Nephron progenitor cell (in vitro differentiated cells): ENCODE data around the gene SMARCA4.
A peak's percentile ranks its signal among the peaks of the same experiment; 100 is the strongest.

Source experiments
- DNase-seq: peaks from one replicate; pipeline ENCODE4 v3.0.0; 2021
- H3K27ac Mint-ChIP-seq: 2 replicates; pipeline ENCODE4 v1.8.0; 2021; ENCODE audit warnings: mild to moderate bottlenecking, moderate library complexity, mixed read lengths
- H3K27me3 Mint-ChIP-seq: 2 replicates; pipeline ENCODE4 v1.8.0; 2021; ENCODE audit warnings: mild to moderate bottlenecking, low read depth, mixed read lengths; ENCODE audit not compliant: poor library complexity
- H3K36me3 Mint-ChIP-seq: 2 replicates; pipeline ENCODE4 v1.8.0; 2021; ENCODE audit warnings: low read depth, mixed read lengths
- H3K4me1 Mint-ChIP-seq: 2 replicates; pipeline ENCODE4 v1.8.0; 2021; ENCODE audit warnings: mixed read lengths
- H3K4me3 Mint-ChIP-seq: 2 replicates; pipeline ENCODE4 v1.8.0; 2021; ENCODE audit warnings: mild to moderate bottlenecking, moderate library complexity, mixed read lengths
- H3K9me3 Mint-ChIP-seq: 2 replicates; pipeline ENCODE4 v1.8.0; 2021; ENCODE audit warnings: mild to moderate bottlenecking, moderate library complexity, mixed read lengths
- CTCF ChIP-seq: fragments of 200-600 bp; sonication (generic); IDR thresholded peaks from 2 replicates; pipeline ENCODE4 v1.5.0; 2021; ENCODE audit warnings: antibody characterized with exemption

The SMARCA4 gene

GRCh38 chr19:11034449-11035213 lies 73.8 kb downstream of the SMARCA4 start:
- no peak for TF ChIP-seq CTCF
- Mint-ChIP-seq H3K4me1 (no peaks in the 10 kb centered on the region), H3K27me3 (no peaks in the 10 kb centered on the region), H3K4me3 (no peak overlapping the region), H3K36me3 (peaks cover 81% of the 10 kb centered on the region), H3K9me3 (no peaks in the 10 kb centered on the region), H3K27ac (peak overlapping the region; percentile 90)
- no peak for DNase-seq

- Mint-ChIP-seq H3K4me3 (no peak overlapping the region), H3K4me1 (no peaks in the 10 kb centered on the region), H3K27me3 (no peaks in the 10 kb centered on the region), H3K36me3 (peaks cover 77% of the 10 kb centered on the region), H3K27ac (no peak overlapping the region), H3K9me3 (no peaks in the 10 kb centered on the region)
- TF ChIP-seq CTCF: peak; percentile 73
- DNase-seq: peak; percentile 86
These were observed 74.9 kb downstream of the SMARCA4 start for GRCh38 chr19:11035441-11036377.

GRCh38 chr19:11038511-11038910 lies 77.7 kb downstream of the SMARCA4 start:
- DNase-seq: no peak
- H3K9me3 Mint-ChIP-seq: no peaks in the 10 kb centered on the region
- H3K4me1 Mint-ChIP-seq: no peaks in the 10 kb centered on the region
- peaks cover 86% of the 10 kb centered on the region for H3K36me3 Mint-ChIP-seq
- H3K27ac Mint-ChIP-seq: peak overlapping the region; percentile 55
- no peaks in the 10 kb centered on the region for H3K27me3 Mint-ChIP-seq
- TF ChIP-seq CTCF: no peak
- H3K4me3 Mint-ChIP-seq: no peak overlapping the region

DNA sequence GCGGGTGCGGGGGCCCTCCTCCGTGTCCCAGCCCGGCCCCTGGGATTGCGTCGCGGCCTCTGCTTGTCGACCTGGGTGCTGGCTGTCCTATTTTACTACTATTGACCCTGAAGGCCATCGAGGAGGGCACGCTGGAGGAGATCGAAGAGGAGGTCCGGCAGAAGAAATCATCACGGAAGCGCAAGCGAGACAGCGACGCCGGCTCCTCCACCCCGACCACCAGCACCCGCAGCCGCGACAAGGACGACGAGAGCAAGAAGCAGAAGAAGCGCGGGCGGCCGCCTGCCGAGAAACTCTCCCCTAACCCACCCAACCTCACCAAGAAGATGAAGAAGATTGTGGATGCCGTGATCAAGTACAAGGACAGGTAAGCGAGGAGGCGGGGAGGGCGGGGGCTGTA lies 80.4 kb downstream of the SMARCA4 start:
- no peak overlapping the region for H3K4me3 Mint-ChIP-seq
- no peaks in the 10 kb centered on the region for H3K9me3 Mint-ChIP-seq
- no peak for TF ChIP-seq CTCF
- no peak for DNase-seq
- no peaks in the 10 kb centered on the region for H3K27me3 Mint-ChIP-seq
- H3K36me3 Mint-ChIP-seq: peaks cover 91% of the 10 kb centered on the region
- H3K27ac Mint-ChIP-seq: peak overlapping the region; percentile 80
- H3K4me1 Mint-ChIP-seq: no peaks in the 10 kb centered on the region

DNA sequence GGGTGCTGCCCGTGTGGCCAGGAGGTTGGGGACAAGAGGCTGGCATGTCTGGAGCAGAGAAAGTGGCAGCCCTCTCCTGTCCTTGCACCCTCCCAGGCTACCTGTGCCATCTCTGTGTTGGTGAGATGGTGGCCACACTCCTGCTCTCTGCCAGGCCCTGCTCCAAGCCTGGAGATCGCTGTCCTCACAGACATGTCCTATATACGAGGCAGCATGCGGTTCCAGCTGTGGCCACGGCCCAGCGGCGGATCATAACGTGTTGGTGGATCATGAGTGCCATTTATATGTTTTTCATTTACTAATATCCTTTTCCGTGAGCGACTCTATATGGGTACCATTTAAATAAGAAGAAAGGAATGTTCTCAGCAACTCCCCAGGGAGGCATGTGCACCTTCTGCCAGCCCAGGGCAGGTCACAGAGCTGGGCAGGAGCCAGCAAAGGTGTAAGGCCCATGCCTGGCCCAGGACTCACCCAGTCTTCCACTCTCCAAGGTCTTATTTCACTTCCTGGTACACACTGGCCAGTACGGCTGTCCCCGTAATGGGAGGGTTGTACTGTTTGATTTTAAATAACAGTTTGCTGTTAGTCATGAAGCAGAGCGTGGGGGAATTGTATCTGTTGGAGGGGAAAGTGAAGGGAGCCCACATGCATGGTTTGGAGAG lies 81.3 kb downstream of the SMARCA4 start:
- Mint-ChIP-seq H3K4me3 (no peak overlapping the region), H3K27ac (peak overlapping the region; percentile 25), H3K36me3 (peaks cover 91% of the 10 kb centered on the region)

More for the DNA sequence above, 81.3 kb downstream of the SMARCA4 start:
- no peak for DNase-seq
- H3K27me3 Mint-ChIP-seq: no peaks in the 10 kb centered on the region
- no peak for TF ChIP-seq CTCF
- no peaks in the 10 kb centered on the region for H3K4me1 Mint-ChIP-seq
- no peaks in the 10 kb centered on the region for H3K9me3 Mint-ChIP-seq
